HG03457 (cell line): ENCODE data around the gene WDR49.
"Not testable (repeated sequence)": the region's sequence is repeated elsewhere in the genome, so short reads cannot be mapped to it uniquely, and the experiment has no call there.

Source experiments
- ATAC-seq: cut with Tn5 transposase; IDR thresholded peaks from one replicate; pipeline ENCODE4 v1.9.1; 2021; ENCODE audit warnings: moderate number of reproducible peaks; ENCODE audit not compliant: unreplicated experiment

WDR49 gene

GRCh38 chr3:167615030-167615429 lies 38.7 kb downstream of the WDR49 start:
- no peak for ATAC-seq

GRCh38 chr3:167614196-167614595 lies 39.5 kb downstream of the WDR49 start:
- ATAC-seq = not testable (repeated sequence)

- ATAC-seq = no peak
Observed at GRCh38 chr3:167611718-167612117, 42.0 kb downstream of the WDR49 start.

GRCh38 chr3:167609156-167609555 lies 44.6 kb downstream of the WDR49 start:
- ATAC-seq = no peak

GRCh38 chr3:167606836-167607235 lies 46.9 kb downstream of the WDR49 start:
- no peak for ATAC-seq

- no peak for ATAC-seq
Observed at GRCh38 chr3:167605871-167606270, 47.9 kb downstream of the WDR49 start.

- ATAC-seq = no peak
Observed at GRCh38 chr3:167602041-167602440, 51.7 kb downstream of the WDR49 start.

- ATAC-seq = no peak
Observed at GRCh38 chr3:167587651-167588050, 66.1 kb downstream of the WDR49 start.

GRCh38 chr3:167575000-167575600 lies 78.6 kb downstream of the WDR49 start:
- ATAC-seq = no peak

GRCh38 chr3:167572991-167573390 lies 80.8 kb downstream of the WDR49 start:
- ATAC-seq = no peak

GRCh38 chr3:167568634-167569033 lies 85.1 kb downstream of the WDR49 start:
- ATAC-seq = no peak

GRCh38 chr3:167565489-167565888 lies 88.3 kb downstream of the WDR49 start:
- ATAC-seq = no peak

GRCh38 chr3:167564612-167565011 lies 89.1 kb downstream of the WDR49 start:
- ATAC-seq = no peak

GRCh38 chr3:167559924-167560323 lies 93.8 kb downstream of the WDR49 start:
- no peak for ATAC-seq

GRCh38 chr3:167554898-167555297 lies 98.8 kb downstream of the WDR49 start:
- no peak for ATAC-seq

- ATAC-seq = no peak
Observed at GRCh38 chr3:167538081-167538480, 115.7 kb downstream of the WDR49 start.

- no peak for ATAC-seq
Observed at GRCh38 chr3:167521006-167521355, 132.8 kb downstream of the WDR49 start.

- no peak for ATAC-seq
Observed at GRCh38 chr3:167520266-167521005, 133.3 kb downstream of the WDR49 start.

- ATAC-seq = no peak
Observed at GRCh38 chr3:167507954-167508353, 145.8 kb downstream of the WDR49 start.

- ATAC-seq = no peak
Observed at GRCh38 chr3:167502401-167502800, 151.3 kb downstream of the WDR49 start.

- no peak for ATAC-seq
Observed at GRCh38 chr3:167501941-167502340, 151.8 kb downstream of the WDR49 start.

- ATAC-seq = no peak
Observed at GRCh38 chr3:167497903-167498302, 155.8 kb downstream of the WDR49 start.

- ATAC-seq = no peak
Observed at GRCh38 chr3:167493244-167493643, 160.5 kb downstream of the WDR49 start.
